Duodenal mucosa (tissue), 2 donors: ENCODE results near the gene OR13J1.
A peak's percentile ranks its signal among the peaks of the same experiment; 100 is the strongest.
"Not testable (repeated sequence)": the region's sequence is repeated elsewhere in the genome, so short reads cannot be mapped to it uniquely, and the experiment has no call there.

Experiments
- H3K27ac ChIP-seq: one replicate; pipeline ENCODE4 v1.7.0; 2013; ENCODE audit warnings: low read depth, low read length
- H3K27me3 ChIP-seq, 2 donors: one replicate each; pipeline ENCODE4 v1.7.0; 2013; ENCODE audit warnings: low read length in 2 of 2, control low read depth in 1 of 2; ENCODE audit not compliant: insufficient read depth in 2 of 2, control insufficient read depth in 1 of 2
- H3K36me3 ChIP-seq, 2 donors: one replicate each; pipeline ENCODE4 v1.7.0; 2013; ENCODE audit warnings: low read length in 2 of 2, control low read depth in 1 of 2; ENCODE audit not compliant: insufficient read depth in 2 of 2, control insufficient read depth in 1 of 2
- H3K4me1 ChIP-seq, 2 donors: one replicate each; pipeline ENCODE4 v1.7.0; 2013; ENCODE audit warnings: low read length in 2 of 2, control low read depth in 1 of 2; ENCODE audit not compliant: insufficient read depth in 2 of 2, control insufficient read depth in 1 of 2
- H3K4me3 ChIP-seq, 2 donors: one replicate each; pipeline ENCODE4 v1.7.0; 2013; ENCODE audit warnings: low read length in 2 of 2, low read depth in 1 of 2
- H3K9ac ChIP-seq, 2 donors: one replicate each; pipeline ENCODE4 v1.7.0; 2013; ENCODE audit warnings: low read length in 2 of 2, low read depth in 1 of 2
- H3K9me3 ChIP-seq, 2 donors: one replicate each; pipeline ENCODE4 v1.7.0; 2013; ENCODE audit warnings: low read length in 2 of 2, control low read depth in 1 of 2; ENCODE audit not compliant: control insufficient read depth in 1 of 2

Gene OR13J1, protein sequence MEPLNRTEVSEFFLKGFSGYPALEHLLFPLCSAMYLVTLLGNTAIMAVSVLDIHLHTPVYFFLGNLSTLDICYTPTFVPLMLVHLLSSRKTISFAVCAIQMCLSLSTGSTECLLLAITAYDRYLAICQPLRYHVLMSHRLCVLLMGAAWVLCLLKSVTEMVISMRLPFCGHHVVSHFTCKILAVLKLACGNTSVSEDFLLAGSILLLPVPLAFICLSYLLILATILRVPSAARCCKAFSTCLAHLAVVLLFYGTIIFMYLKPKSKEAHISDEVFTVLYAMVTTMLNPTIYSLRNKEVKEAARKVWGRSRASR

DNA sequence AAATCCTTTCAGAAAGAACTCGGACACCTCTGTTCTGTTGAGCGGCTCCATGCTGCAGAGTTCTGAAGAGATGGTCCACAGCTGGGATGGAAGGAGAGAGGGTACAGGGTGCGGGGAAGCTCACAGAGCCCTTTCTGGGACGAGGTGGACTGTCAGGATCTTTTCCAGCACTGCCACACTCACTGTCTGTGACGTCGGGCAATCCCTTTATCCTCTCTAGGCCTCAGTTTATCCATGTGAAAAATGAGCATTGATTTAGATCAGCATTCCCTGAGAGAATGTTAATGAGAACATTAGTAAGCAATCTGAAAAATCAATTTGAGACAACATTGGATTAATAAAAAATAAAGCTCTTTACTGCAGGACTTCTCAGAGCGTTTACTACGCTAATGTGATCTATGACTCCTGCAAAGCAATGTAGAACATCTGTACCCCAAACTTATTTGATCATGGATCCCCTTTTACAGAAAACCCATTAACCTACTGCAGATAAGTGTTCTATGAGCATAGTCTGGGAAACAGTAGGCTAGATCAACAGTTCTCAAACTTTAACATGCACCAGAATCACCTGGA, at the start of gene OR13J1:
Gene OR13J1, minus strand, starts transcription at position 51 of the 573 bp plus-strand sequence. Its CDS starts 0 bp downstream, at position 51.
- H3K27me3 ChIP-seq = no peaks in the 10 kb centered on the region
- H3K4me1 ChIP-seq = no peaks in the 10 kb centered on the region
- H3K9me3 ChIP-seq = no peaks in the 10 kb centered on the region
- no peak within 1 kb of the TSS for H3K9ac ChIP-seq
- no peak within 1 kb of the TSS for H3K4me3 ChIP-seq
- H3K27ac ChIP-seq = no peak within 1 kb of the TSS
- no peaks in the 10 kb centered on the region for H3K36me3 ChIP-seq

DNA sequence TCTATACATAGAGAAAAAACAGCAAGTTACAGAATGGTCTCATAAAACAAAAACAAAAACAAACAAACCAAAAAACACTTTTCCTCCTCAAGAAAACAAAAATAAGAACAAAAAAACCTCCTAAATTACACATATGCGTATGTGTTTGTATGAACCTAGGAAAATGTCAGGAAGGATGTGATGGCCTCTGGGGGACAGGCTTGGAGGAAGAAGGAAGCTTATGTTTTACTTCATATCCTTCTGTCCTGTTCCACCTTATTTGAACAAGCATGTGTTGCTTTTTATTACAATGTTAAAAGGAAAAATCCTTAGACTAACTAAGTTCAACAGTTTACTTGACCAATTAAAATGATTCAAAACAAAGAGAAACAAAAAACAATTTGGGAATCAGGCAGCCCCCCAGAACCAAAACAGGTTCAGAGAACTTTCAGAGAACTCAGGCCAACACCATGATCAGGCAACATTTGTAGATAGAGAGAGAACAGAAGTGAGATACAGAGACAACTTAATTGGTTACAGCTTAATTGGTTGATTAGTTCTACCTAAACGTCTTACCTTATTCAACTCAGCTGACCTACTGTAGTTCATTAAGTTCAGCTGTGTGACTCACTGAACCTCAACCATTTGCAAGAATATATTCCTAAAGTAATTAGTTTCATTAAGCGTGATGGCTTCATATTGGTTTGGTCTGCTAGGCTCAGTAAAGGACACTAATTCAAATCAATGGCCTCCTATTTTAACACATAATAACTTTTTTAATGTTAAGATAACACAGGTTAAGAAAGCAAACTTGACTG, 49.2 kb upstream of the OR13J1 start:
- Histone ChIP-seq H3K9me3 (no peaks in the 10 kb centered on the region), H3K4me3 (no peak overlapping the region), H3K27me3 (no peaks in the 10 kb centered on the region), H3K27ac (peak overlapping the region; percentile 63), H3K9ac (no peak overlapping the region), H3K4me1 (peaks cover 61 to 63% of the 10 kb centered on the region in 2 donors), H3K36me3 (no peaks in the 10 kb centered on the region)

DNA sequence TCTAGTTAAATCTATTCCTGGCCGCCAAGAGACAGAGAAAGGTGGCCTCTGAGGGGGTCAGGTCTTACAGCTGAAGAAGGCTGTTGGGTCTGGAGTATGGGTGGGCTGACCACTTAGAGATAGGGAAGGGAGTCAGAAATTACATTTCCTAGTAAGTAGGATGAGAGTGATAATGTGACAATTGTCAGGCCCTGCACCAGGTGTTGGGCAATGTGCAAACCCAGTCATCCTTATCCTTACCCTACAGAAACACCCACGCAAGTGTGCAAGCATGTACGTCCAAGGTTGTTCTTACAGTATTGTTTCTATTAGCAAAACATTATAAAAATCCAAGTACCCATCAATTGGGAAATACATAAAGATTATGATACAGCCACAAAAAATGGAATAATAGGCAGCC, 48.6 kb upstream of the OR13J1 start:
- no peak overlapping the region for H3K4me3 ChIP-seq
- no peaks in the 10 kb centered on the region for H3K9me3 ChIP-seq
- peaks cover 57 to 61% of the 10 kb centered on the region in 2 donors for H3K4me1 ChIP-seq
- H3K36me3 ChIP-seq = no peaks in the 10 kb centered on the region
- no peak overlapping the region for H3K9ac ChIP-seq
- H3K27me3 ChIP-seq = no peaks in the 10 kb centered on the region
- no peak overlapping the region for H3K27ac ChIP-seq

DNA sequence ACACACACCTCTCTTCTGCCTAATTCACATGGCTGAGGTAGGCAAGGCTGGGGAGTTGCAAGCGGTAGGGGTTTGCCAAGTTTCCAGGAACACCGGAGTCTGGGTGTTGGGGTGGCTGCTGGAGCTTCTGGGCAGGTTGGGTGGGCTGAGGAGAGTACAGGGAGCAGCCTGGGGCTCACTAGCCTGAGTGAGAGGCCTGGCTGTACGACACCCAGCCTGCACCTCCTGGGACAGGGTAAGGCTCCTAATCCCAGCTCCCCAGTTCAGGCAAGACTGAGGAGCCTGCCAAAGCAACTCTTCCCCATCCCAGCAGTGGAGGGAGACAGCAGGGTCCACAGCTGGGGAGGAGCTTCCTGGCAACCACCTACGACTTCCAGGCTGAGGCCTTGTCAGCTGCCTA, 47.1 kb upstream of the OR13J1 start:
- Histone ChIP-seq H3K36me3 (no peaks in the 10 kb centered on the region), H3K27me3 (no peaks in the 10 kb centered on the region), H3K4me3 (no peak overlapping the region), H3K27ac (no peak overlapping the region), H3K9ac (no peak overlapping the region), H3K4me1 (peaks cover 53 to 54% of the 10 kb centered on the region in 2 donors), H3K9me3 (no peaks in the 10 kb centered on the region)

DNA sequence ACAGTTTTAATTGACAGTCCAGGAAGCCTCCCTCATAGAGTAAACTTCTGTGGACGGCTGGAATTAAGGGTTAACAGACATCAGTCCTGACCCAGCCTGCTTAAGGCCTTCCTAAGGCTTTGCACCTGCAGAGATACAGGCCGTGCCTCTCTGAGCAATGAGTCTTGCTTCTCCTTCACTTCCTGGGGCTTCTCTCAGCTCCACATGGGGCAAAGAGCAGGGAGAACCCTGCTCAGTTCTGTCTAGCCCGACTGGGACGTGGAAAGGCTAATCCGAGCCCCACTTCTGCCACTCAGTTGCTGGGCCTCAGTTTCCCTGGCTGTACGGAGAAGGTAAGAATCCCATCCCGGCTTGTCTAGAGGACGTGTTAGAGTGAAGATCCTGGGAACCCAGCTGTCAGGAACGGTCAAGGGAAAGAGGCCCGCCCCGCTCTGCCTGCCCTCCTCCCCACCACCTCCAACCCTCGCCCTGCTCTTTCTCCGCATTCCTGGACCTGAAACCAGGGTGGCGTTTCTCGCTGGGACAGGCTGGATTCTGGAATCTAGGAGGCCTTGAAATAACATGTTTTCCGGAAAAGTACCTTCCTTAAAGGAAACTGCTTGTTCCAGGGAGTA, 45.6 kb upstream of the OR13J1 start:
- Histone ChIP-seq H3K36me3 (no peaks in the 10 kb centered on the region), H3K27me3 (no peaks in the 10 kb centered on the region), H3K9ac (no peak overlapping the region), H3K4me1 (peaks cover 58 to 62% of the 10 kb centered on the region in 2 donors), H3K4me3 (no peak overlapping the region), H3K27ac (peak overlapping the region; percentile 13), H3K9me3 (no peaks in the 10 kb centered on the region)

DNA sequence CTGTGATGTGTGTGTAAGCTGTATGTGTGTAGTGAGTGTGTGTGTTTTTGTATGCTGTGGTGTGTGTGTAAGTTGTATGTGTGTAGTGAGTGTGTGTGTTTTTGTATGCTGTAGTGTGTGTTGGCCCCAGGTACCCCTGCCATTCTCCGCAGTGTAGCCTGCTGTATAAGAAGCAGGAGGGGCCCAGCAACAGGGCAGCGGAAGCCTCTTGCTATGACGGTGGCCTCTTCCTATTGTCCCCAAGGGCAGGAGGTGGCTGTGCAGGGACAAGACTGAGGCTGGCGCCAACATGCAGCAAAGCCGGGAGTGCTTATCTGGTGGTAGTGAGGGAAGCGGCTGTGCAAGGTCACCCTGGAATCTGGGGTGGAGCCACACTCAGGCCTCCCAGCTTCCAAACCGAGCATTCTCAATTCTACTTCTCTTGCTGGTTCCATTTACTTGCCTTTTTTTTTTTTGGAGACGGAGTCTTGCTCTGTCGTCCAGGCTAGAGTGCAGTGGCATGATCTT, 44.2 kb upstream of the OR13J1 start:
- H3K9ac ChIP-seq = no peak overlapping the region

DNA sequence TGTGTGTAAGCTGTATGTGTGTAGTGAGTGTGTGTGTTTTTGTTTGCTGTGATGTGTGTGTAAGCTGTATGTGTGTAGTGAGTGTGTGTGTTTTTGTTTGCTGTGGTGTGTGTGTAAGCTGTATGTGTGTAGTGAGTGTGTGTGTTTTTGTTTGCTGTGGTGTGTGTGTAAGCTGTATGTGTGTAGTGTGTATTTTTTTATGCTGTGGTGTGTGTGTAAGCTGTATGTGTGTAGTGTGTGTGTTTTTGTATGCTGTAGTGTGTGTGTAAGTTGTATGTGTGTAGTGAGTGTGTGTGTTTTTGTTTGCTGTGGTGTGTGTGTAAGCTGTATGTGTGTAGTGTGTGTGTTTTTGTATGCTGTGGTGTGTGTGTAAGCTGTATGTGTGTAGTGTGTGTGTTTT, 43.2 kb upstream of the OR13J1 start:
- H3K9ac ChIP-seq, H3K27me3 ChIP-seq, H3K4me3 ChIP-seq, H3K36me3 ChIP-seq, H3K27ac ChIP-seq, H3K9me3 ChIP-seq: not testable (repeated sequence)
- H3K4me1 ChIP-seq = peaks cover 61 to 64% of the 10 kb centered on the region in 2 donors

More for the DNA sequence above, 44.2 kb upstream of the OR13J1 start:
- Histone ChIP-seq H3K9me3 (no peaks in the 10 kb centered on the region), H3K4me1 (peaks cover 59 to 60% of the 10 kb centered on the region in 2 donors), H3K36me3 (no peaks in the 10 kb centered on the region), H3K27ac (no peak overlapping the region), H3K27me3 (no peaks in the 10 kb centered on the region), H3K4me3 (no peak overlapping the region)

DNA sequence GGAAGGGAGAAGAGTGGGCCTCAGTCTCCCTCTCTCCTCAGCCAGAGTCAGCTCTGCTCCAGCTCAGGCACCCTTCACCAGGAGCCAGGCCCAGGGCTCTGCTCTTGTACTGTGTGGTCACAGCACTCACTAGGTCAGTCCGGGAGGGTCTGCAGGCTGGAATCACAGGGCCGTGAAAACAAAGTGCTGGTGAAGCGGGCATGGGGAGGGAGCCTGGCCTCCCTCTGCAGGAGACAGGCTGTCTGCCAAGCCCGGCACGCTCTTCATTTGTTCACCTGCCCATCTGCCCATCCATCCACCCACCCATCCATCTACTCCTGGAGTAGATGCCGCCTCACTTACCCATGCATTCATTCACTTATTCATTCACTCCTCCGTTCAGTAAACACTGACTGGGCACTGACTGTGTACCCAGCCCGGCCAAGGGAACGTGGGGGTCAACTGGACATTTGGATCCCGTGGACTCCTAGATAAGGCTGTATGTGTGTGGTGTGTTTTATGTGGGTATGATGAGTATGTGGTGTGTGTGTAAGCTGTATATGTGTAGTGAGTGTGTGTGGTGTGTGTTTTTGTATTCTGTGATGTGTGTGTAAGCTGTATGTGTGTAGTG, 42.7 kb upstream of the OR13J1 start:
- Histone ChIP-seq H3K9me3 (no peaks in the 10 kb centered on the region), H3K27ac (no peak overlapping the region), H3K4me3 (no peak overlapping the region), H3K27me3 (no peaks in the 10 kb centered on the region), H3K9ac (no peak overlapping the region), H3K4me1 (peaks cover 64 to 69% of the 10 kb centered on the region in 2 donors), H3K36me3 (no peaks in the 10 kb centered on the region)

DNA sequence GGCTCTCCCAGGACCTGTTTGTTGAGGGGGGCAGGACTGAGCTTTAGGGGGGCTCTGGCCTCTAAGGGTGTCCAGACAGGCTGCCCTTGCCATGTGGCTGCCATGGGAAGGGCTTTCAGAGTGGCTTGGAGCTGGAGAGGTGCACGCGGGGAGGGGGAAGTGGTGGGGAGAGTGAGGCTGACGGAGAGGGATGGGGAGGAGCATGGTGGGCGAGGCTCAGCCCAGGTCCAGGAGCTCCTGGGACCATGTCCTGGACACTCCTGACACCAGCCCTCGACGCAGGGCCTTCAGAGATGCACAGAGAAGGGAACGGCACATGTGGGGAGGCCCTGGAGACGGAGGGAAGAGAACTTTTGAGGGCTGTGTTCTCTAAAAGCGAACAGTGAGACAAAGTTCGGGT, 41.5 kb upstream of the OR13J1 start:
- no peak overlapping the region for H3K27ac ChIP-seq
- H3K27me3 ChIP-seq = no peaks in the 10 kb centered on the region
- H3K4me3 ChIP-seq = no peak overlapping the region
- no peaks in the 10 kb centered on the region for H3K9me3 ChIP-seq
- H3K9ac ChIP-seq = no peak overlapping the region
- H3K36me3 ChIP-seq = no peaks in the 10 kb centered on the region
- peaks cover 67 to 73% of the 10 kb centered on the region in 2 donors for H3K4me1 ChIP-seq
